A172 (cell line): ENCODE measurements around the gene NUP50. TPM values are rescaled to one million over a fixed set of nuclear protein-coding genes. Genes with fewer than 3 reads are reported as not detected.

Experiments used
- DNase-seq: peaks from one replicate; pipeline ENCODE4 v3.0.0-alpha.2; 2015; ENCODE audit warnings: low spot score
- total RNA-seq: library from RNA; depleted of rRNA; stranded (reverse); fragments of >200 nt; shearing (Covaris generic); gene quantifications from 2 replicates; pipeline ENCODE4 v1.2.3, GENCODE V29; 2014; rRNA removed

NUP50 gene, protein sequence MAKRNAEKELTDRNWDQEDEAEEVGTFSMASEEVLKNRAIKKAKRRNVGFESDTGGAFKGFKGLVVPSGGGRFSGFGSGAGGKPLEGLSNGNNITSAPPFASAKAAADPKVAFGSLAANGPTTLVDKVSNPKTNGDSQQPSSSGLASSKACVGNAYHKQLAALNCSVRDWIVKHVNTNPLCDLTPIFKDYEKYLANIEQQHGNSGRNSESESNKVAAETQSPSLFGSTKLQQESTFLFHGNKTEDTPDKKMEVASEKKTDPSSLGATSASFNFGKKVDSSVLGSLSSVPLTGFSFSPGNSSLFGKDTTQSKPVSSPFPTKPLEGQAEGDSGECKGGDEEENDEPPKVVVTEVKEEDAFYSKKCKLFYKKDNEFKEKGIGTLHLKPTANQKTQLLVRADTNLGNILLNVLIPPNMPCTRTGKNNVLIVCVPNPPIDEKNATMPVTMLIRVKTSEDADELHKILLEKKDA
- 45.7 and 51.5 TPM in 2 replicates for total RNA-seq

DNA sequence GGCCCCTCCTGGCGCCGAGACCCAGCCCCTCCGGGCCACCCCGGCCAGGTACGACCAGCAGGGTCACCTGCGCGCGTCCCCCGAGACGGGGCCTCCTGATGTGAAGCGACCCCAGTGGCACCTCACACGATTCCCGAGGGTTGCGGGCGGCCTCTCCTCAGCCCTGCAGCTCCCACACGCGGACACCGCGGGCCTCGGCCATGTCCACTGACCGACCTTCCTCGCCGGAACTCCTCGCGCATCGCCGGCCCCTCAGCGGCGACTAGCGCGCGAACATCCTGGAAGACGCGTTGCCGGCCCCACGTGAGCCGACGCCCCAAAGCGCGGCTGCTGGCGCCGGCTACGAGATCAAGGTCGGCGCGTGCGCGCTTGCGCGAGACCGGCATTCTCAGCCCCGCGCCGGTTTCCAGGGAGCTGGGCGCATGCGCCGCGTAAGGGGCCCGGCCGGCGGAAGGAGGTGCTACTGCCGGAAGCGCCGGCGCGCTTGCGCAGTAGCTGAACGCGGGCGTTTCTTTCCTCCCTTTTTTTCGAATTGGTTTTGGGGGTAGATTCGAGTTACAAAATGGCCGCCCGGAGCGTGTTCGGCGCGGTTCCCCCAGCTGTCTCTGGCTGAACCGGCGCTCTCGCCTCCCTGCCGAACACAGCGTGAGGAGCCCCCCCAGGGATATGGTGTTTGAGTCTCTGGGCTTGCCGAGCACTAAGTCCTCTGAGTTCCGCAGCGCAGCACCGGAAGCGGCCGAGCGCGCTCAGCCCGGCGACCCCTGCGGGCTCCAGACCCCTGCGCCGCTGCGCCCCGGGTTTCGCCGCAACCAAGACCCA is at the start of gene NUP50:
Gene NUP50, plus strand, starts transcription at position 475 of the 819 bp plus-strand sequence. CDS start 4,253 bp downstream, outside the sequence.
- peak; percentile 80 for DNase-seq

DNA sequence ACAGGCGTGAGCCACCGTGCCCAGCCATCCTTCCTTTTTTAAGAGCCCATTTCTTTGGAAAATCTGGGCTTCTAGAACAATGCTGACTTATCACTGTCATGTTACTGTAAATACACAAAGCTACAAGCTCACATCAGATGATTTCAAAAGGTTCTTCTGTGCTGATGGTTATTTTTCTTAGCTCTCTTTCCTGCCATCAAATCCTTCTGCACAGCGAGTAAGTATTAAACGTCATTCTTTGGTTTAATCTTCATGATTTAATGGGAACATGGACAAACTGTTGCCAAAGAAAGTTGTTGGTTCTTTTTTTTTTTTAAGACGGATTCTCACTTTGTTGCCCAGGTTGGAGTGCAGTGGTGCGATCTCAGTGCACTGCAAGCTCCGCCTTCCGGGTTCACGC is 43.3 kb upstream of the NUP50 start:
- DNase-seq = no peak

DNA sequence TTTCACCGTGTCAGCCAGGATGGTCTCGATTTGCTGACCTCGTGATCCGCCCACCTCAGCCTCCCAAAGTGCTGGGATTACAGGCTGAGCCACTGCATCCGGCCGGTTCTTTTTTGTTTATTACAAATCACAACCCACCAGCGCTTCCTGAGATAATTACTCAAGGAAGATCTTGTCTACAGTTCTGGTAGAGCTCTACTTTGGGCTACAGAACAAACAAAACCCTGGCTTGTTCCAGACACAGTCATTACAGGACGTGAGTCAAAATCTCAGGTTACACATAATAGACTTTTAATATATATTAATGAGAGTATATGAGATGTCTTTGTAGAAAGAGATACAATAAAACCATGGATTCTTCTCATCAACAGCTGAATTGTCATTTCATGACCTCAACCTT is 42.8 kb upstream of the NUP50 start:
- no peak for DNase-seq

DNA sequence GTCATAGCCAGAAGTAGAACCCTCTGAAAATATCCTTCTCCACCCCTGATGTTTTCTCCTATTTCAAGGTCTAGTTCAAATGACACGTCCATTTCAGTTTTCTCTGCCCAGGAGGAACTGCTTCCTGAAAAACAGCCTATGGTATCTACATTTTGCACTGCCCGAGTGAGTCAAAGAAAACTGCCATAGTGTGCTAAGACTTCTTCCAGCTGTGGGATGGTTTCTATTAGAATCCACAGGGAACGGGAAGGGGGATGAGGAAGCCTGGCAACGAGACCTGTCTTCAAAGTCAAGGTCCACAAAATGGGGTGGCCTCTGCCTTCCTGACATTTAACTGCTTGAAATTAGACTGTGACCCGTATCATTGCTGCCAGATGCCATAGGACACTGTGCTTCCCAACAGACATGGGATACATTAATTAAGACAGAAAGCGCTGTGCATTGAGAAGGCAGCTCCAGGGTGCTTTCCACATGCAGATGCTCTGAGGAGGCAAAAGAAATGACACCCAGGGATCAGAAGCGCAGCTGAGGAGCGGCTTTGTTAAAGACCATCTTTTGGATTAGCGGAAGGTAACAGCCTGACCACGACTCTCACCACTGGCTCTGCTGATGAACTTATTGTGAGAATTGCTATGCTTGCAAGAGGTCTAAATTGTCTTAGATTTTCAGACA is 39.4 kb upstream of the NUP50 start:
- DNase-seq = no peak

DNA sequence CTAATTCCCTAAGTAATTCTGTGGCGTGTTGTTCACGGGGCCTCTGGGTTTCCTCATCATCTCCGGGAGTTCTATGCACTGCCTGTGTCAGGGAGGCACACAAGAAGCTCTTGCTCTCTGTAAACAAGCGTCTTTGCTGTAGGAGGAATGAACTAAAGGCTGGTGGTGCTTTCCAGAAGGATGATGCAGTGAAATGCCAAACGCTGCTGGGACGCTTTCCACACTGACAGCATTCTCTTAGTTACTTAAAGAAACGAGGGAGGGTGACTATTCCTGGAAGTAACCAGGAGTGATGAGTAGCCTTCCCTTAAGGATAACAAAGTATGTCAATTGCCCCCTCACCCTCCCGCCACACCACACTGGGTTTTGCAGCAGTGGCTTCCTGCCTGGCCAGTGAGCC is 38.5 kb upstream of the NUP50 start:
- no peak for DNase-seq

DNA sequence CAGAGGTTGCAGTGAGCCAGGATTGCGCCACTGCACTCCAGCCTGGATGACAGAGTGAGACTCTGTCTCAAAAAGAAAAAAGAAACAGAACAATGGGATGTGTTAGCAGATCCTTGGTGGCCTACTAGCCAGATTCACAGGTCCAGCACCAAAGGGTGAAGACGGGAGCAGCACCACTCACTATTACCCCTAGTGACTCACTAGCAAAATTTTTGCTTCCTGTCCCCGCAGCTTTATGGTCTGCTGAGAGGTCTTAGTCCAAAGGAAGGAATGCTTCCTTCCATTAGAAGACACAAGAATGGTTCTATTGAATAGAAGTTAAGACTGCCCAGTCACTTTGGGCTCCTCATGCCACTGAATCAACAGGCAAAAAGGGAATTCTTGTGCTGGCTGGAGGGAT is 35.9 kb upstream of the NUP50 start:
- DNase-seq = peak; percentile 20

DNA sequence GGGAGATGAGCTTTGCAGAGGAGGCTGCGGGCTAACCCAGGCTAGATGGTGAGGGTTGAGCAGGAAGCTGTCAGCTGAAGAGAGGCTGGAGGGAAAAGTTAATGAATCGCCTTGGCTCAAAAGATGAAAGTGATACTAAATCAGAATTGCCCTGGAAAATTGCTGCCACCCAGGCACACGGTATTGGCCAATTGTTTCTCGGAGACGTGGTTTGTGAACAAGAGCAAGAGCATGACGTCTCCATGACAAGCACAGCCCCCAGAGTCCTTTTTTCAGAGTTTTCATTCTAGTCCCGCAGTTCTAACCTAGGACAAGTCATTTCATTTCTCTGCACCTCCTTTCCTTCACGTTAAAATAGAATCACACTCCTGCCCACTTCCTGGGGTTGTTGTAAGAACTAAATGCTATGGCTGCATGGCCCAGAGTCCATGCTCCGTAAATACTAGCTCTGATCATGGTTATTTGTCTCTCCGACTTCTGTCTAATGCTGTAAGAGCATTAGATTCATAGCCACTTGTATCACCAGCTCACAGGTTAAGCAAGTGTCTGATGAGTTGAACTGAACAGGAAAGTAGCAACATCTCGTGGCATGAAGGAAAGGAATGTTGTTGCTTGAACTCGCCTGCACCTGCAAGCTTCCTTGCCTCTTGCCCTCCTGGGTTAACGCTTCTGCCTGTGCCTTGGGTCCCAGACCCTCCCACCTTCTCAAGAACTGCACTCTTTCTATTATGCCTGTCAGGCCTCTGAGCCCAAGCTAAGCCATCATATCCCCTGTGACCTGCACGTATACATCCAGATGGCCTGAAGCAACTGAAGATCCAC is 33.8 kb upstream of the NUP50 start:
- DNase-seq = no peak

DNA sequence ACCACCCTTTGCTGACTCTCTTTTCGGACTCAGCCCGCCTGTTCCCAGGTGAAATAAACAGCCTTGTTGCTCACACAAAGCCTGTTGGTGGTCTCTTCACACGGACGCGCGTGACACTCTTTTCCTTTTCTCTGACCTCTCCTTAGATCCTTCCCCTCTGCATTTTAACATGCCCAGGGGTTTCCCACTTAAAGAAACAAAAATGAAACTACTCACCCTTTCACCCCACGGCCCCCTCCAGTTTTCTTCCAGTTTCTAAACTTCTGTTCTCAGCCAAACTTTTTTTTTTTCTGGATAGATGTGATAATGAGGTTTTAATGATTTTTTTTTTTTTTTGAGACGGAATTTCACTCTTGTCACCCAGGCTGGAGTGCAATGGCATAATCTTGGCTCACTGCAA is 32.8 kb upstream of the NUP50 start:
- no peak for DNase-seq

DNA sequence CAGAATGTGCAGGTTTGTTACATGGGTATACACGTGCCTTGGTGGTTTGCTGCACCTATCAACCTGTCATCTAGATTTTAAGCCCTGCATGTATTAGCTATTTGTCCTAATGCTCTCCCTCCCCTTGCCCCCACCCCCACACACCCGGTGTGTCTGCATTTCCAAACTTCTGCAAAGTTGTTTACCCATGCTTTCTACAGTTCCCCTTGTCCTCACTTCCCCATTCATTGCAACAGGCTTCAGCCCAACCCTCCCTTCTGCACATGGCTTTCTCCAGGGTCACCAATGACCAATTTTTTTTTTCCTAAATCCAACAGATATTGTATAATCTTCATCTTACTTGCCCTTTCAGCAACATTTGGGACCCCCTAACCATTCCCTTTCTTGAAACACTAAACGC is 32.0 kb upstream of the NUP50 start:
- no peak for DNase-seq

DNA sequence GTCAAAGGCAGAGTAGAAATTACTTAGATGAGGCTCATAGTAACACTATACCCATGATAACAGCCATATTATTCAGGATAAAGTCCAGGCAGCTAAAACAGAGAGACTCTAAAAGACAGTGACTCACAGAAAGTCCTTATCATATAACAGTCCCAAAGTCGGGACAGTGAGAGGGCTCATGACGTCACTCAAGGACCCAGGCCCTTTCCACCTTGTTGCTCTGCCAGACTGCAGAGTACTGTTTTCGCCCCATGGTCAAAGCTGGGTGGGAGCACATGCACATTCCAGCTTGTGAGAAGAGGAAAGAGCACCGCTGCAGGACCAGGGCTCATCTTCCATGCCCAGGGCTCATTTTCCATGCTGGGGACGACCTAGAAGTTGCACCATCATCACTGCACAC is 29.4 kb upstream of the NUP50 start:
- DNase-seq = no peak

DNA sequence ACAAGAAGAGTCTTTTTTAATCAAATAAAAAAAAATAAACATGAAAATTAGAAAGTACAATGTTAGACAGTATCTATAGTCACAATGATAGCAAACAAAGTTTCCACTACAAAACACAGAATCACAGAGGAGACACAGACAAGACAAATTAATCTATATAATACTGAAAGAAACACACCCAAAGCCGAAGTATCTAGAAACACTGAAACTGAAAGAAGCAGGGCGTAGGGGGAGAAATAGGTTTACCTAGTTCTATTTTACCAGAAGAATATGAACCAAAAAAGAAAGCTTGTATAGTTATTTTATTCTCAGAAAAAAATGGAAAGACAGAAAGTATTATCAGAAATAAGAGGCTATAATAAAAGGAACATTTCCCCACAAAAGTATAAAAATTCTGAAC is 27.1 kb upstream of the NUP50 start:
- DNase-seq = no peak

DNA sequence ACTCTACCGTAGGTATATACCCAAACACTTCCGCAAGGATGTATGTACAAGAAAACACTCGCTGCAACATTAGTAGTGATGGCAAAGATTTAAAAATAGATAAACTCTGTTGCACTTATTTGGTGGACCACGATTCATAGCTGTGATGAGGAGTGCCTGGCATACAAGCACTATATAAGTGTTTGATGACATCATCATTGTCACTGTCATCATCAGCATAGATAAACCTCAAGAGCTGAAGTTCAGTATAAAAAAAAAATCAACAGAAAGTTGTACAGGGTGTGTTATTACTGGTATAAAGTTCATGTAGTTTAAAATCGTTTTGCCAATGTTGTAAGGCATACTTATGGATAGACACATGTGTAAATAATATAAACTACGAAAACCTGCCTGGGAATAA is 24.0 kb upstream of the NUP50 start:
- no peak for DNase-seq

DNA sequence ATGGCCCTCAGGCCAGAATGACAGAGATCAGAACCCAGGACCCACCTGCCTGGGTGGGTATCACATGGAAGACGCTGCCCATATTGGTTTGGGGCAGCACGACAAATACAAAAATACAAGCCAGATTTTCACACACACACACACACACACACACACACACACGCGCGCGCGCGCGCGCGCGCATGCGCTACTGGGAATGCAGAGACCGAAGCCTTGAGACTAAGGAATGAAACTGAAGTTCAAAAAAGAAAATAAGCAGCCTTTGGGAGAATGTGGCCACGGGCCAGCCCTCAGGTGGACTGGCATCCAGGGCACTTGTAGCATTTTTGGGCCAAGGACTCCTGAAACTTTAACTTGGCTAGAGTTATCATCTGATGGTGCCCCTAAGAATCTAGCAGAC is 21.3 kb upstream of the NUP50 start:
- no peak for DNase-seq

DNA sequence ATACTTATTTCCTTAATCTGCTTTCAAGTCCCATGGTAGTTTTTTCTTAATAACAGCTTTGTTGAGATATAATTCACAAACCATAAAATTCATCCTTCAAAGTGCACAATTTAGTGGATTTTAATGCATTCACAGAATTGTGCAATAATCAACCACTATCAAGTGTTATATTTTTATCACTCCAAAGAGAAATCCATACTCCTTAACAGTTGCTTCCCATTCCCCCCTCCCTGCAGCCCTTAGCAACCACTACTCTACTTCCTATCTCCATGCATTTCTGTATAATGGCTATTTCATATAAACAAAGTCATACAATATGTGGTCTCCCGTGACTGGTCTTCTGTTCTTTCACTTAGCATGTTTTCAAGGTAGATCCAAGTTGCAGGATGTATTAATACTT is 18.8 kb upstream of the NUP50 start:
- DNase-seq = no peak

DNA sequence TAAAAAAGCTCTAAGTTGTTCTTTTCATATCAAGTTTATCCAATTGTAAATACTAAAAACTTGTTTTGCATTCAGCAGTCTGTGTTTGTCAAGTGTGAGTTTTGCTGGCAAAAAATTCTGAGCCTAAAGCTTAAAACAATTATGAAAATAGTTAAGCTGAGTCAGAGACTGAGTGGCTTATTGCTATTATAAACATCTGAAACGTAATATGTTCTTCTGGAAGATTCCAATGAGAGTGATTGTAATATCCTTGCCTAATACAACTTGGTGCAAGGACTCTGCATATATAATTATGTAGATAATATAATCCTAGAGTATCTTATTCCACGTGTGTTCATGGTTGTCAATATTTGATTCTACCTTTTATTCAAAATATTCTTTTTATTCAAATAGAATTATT is 14.1 kb upstream of the NUP50 start:
- DNase-seq = no peak

DNA sequence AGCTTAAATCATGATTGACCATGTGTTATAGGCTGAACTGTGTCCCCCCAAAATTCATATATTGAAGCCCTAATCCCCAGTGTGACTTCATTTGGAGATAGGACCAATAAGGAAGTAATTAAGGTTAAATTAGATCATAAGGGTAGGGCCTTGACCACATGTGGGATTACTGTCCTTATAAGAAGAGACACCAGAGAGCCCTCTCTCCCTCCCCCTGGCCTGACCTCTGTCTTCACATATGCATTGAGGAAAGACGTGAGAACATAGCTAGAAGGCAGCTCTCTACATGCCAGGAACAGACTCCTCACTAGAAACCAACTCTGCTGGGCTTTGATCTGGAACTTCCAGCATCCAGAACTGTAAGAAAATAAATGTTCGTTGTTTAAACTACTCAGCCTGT is 13.6 kb upstream of the NUP50 start:
- DNase-seq = no peak

DNA sequence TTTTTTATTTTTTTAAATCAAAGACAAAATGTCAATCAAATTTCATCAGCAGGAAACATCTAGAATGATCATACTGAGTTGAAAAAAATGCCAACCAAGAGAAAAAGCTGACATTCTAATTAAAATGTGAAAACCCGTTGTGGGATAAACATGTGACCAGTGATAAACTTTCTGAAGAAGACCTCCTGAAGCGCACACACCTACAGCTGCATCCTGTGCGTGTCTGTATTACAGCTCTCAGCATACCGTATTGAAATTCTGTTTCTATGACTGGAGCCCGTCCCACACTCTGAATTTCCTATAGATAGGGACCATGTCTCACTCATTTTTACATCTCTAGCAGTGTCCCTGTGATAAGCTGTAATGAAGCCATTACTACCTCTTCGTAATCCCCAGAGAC is 12.2 kb upstream of the NUP50 start:
- DNase-seq = no peak

DNA sequence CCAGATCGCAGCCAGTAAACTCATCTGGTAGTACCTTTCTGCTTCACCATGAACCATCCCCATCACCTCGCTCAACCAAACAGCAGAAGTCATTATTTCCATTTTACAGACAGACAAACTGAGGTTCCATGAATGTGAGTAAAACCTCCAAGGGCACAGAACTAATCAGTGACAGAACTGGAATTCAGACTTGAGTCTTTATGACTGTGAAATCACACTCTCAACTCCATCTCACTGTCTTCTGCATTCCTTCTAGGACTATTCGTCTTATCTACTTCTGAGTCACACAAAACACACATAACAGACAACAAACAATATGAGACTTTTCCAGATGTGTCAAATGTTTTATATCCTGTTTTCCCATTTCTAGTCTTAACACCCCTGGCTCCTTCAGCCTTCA is 9.3 kb upstream of the NUP50 start:
- peak; percentile 41 for DNase-seq

DNA sequence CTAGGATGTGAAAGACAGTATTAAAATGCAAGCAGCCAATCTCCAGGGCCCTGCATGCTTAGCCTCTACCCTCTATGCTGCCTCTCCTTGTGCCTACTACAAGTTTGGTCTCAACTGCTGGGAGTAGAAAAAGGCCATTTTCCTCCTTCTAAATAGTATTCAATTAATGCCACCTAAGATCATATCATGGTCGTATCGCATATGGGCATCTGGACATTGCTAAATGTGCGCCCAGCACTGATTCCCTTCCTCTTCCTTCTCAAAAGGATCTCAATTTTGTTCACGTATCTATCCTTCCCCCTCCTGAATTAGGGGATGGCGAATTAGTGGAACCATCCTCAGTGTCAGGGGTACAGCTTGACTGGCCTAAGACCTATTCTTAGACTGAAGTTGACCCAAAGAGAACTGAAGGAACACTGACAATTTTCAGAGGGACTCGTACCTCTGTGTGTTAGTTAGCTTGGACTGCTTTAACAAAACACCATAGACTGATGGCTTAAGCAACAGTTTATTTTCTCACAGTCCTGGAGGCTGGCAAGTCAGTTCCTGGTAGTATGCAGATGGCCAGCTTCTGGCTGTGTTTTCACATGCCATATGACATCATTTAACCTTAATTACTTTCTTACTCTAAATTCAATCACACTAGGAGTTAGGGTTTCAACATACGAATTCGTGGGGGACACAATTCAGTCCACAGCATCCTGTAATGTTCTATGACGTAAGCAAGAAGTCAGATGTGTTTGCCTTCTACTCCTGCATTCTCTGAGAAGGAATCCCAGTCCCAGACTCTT is 8.5 kb upstream of the NUP50 start:
- DNase-seq = no peak

DNA sequence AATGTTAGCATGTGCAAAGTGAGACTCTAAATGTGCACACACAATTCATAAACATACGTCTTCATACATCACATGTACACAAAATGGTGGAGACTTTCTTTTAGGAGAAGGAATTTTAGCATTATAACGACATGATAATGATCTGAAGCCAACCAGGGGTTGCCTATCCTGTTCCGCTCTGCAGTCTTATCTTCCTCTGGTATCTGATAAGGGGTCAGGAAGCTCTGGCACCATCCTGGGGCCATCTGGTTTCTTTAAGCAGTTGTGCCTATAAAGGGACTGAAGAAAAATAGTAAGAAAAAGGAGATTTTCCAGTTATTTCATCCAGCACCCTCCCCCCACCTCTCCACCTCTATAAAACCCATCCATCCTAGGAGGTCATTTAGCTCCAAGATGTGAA is 5.8 kb upstream of the NUP50 start:
- DNase-seq = no peak
